Measurements from ENCODE around the gene AUNIP.

- no peak for TF ChIP-seq CTCF (IDR thresholded peaks at IDR 0.05; ENCODE audit: low read length)
- TF ChIP-seq EZH2phosphoT487 (IDR thresholded peaks at IDR 0.05; ENCODE audit: low read length) = no peak
Measured at GRCh38 chr1:25848531-25848930, 10.7 kb downstream of the AUNIP start.
